Stomach smooth muscle (tissue), 2 donors: ENCODE measurements around the gene PTPRB.

ENCODE experiments used
- H3K27ac ChIP-seq: one replicate; pipeline ENCODE4 v1.7.0; 2013; ENCODE audit warnings: mild to moderate bottlenecking, low read length, inconsistent platforms
- H3K27me3 ChIP-seq, 2 donors: one replicate each; pipeline ENCODE4 v1.7.0; 2013; ENCODE audit warnings: low read length in 2 of 2; ENCODE audit not compliant: insufficient read depth in 2 of 2, control insufficient read depth in 1 of 2
- H3K36me3 ChIP-seq, 2 donors: one replicate each; pipeline ENCODE4 v1.7.0; 2013; ENCODE audit warnings: low read length in 2 of 2; ENCODE audit not compliant: control insufficient read depth in 2 of 2, insufficient read depth in 2 of 2
- H3K4me1 ChIP-seq: one replicate; pipeline ENCODE4 v1.7.0; 2013; ENCODE audit warnings: low read length; ENCODE audit not compliant: control insufficient read depth, insufficient read depth
- H3K4me3 ChIP-seq, 2 donors: one replicate each; pipeline ENCODE4 v1.7.0; 2013; ENCODE audit warnings: low read length in 2 of 2
- H3K9ac ChIP-seq, 2 donors: one replicate each; pipeline ENCODE4 v1.7.0; 2013; ENCODE audit warnings: low read length in 2 of 2, mild to moderate bottlenecking in 1 of 2
- H3K9me3 ChIP-seq, 2 donors: one replicate each; pipeline ENCODE4 v1.7.0; 2013; ENCODE audit warnings: low read length in 2 of 2; ENCODE audit not compliant: control insufficient read depth in 2 of 2
- donor health status: healthy.
- donor health status: Pancreatic carcinoma.

PTPRB gene

DNA sequence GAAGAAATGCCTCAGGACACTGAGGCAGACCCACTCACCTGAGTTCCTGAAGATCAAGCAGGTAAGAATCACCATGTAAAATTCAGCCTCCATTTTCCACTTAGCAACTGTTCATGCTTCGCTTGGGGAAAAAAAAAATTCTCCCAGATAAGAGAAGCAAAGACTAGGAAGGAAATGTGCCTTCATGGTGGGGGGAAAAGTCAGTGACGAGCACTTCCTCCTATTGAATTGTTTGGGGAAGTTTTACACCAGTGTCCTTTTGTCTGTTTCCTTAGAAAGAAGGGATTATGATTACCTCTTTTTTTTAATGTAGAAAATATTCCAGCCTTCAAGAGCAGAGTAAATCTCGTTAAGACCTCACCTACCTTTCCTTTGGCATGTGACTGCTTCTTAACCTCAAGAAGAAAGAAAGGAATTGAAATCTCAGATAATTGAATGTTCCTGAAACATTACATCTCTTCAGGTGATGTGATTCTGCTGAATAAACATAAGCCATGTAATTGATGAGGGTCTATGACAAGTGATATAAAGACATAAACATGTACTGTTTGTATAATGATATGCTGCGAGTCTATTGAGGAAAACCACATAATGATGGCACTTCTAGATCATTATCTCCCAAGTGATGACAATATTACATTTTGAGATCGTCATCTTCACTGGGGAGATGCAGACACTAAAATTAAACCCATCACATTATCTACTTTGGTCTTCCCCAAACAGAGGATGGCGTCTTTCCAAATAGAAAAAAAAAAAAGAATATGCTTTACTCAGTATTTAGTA, at the start of gene PTPRB:
Gene PTPRB (minus strand): TSS at position 127 of the 783 bp plus-strand sequence. CDS start 34 bp downstream, at position 93.
- Histone ChIP-seq H3K4me3 (no peak within 1 kb of the TSS), H3K4me1 (no peaks in the 10 kb centered on the region), H3K36me3 (no peaks in the 10 kb centered on the region), H3K9me3 (no peaks in the 10 kb centered on the region), H3K9ac (no peak within 1 kb of the TSS), H3K27ac (no peak within 1 kb of the TSS), H3K27me3 (peaks cover 0 to 2% of the 10 kb centered on the region in 2 donors)

DNA sequence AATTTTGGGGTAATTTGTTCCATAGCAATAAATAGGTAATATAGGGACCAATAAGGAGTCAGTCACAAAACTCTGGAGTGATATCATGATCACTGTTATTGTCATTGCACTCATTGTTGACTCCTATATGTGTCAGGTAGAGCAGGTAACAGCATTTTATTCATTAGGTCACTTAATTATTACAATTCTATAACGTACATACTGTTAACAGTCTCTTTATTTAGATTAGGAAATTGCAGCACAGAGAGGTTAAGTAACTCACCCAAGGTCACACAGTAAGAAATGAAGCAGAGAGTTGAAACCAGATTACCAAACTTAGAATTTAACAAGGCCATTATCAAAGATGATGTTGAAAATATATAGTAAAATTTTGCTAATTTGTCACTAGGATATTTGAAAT, 49.7 kb upstream of the PTPRB start:
- Histone ChIP-seq H3K27me3 (no peaks in the 10 kb centered on the region), H3K9ac (no peak overlapping the region), H3K36me3 (no peaks in the 10 kb centered on the region), H3K27ac (no peak overlapping the region), H3K4me1 (no peaks in the 10 kb centered on the region), H3K4me3 (no peak overlapping the region), H3K9me3 (no peaks in the 10 kb centered on the region)

DNA sequence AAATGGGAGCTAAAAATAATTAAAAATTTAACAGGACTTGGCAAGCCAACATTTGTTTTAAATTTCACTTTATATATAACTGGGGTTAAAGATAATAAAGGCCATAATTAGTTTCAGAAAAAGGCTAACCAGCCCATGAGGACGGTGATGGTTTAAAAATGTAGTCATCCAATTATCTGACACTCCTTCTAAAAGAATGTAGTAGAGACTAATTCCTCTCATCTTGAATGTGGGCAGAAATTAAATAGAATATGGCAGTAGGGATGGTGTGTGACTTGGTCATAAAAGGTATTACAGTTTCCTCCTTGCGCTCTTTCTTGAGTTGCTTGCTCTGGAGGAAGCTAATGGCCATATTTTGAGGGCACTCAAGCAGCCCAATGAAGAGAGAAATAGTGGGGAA, 49.1 kb upstream of the PTPRB start:
- Histone ChIP-seq H3K4me3 (no peak overlapping the region), H3K27ac (no peak overlapping the region), H3K9me3 (no peaks in the 10 kb centered on the region), H3K4me1 (no peaks in the 10 kb centered on the region), H3K36me3 (no peaks in the 10 kb centered on the region), H3K9ac (no peak overlapping the region), H3K27me3 (no peaks in the 10 kb centered on the region)

DNA sequence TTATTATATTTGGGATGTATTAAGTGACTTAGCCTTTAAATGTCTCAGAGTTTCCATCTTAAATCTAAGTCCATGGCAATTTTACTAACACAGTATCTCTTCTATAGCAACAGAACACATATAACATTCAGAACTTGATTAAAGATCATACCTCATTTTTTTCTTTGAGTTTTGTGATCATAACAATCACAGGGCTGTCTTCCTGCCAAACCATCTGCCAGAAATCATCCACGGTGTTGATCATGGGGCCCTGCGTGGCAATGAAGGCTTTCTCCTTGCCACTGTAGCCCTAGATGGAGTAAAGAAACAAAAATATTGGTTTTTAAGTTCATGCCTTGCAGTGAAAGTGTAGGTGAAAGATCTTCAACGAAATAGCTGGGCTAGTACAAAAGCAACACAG, 46.7 kb upstream of the PTPRB start:
- Histone ChIP-seq H3K36me3 (no peaks in the 10 kb centered on the region), H3K4me3 (no peak overlapping the region), H3K4me1 (no peaks in the 10 kb centered on the region), H3K9ac (no peak overlapping the region), H3K9me3 (peaks cover 0 to 6% of the 10 kb centered on the region in 2 donors), H3K27me3 (no peaks in the 10 kb centered on the region), H3K27ac (no peak overlapping the region)

DNA sequence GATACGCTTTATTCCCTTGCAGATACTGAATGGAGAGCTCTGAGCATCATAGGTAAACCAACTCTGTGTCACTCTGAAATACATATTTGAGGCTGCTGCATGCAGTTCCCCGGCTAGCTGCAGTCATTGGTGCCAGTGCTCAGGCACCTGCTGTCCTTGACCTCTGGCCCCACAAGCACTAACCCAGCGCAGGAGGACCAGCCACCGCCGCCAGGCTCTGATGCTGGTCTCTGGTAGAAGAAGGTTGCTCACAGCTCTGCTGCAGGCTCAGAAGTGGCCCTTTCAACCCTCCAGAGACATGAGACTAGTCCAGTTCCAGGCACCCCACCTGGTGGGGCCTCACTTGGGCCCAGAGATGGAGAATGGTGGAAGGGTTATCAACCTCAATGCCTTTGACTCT, 34.5 kb upstream of the PTPRB start:
- no peaks in the 10 kb centered on the region for H3K27me3 ChIP-seq
- H3K9me3 ChIP-seq = no peaks in the 10 kb centered on the region

DNA sequence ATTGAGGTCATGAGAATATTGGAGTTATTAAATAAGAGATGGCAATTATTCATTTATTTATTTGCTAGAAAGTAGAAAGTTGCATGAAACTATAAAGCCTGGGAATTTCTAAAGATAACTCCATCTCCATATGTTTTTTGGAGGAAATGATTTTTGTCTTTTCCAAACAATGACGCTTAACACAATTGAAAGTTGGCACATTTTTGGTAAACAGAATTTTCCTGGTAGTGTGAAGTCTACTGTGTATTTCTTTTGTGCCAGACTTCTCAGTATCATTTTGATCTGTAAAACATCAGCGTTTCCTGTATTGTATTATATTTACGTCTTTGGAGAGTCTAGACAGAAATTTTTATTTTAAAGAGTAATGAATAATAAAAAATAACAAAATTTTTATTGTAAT, 33.7 kb upstream of the PTPRB start:
- Histone ChIP-seq H3K4me3 (no peak overlapping the region), H3K9ac (no peak overlapping the region), H3K9me3 (no peaks in the 10 kb centered on the region), H3K27me3 (no peaks in the 10 kb centered on the region), H3K36me3 (no peaks in the 10 kb centered on the region), H3K4me1 (no peaks in the 10 kb centered on the region), H3K27ac (no peak overlapping the region)

More for the DNA sequence above, 34.5 kb upstream of the PTPRB start:
- no peaks in the 10 kb centered on the region for H3K4me1 ChIP-seq
- no peak overlapping the region for H3K27ac ChIP-seq
- no peaks in the 10 kb centered on the region for H3K36me3 ChIP-seq
- H3K9ac ChIP-seq = no peak overlapping the region
- H3K4me3 ChIP-seq = no peak overlapping the region

DNA sequence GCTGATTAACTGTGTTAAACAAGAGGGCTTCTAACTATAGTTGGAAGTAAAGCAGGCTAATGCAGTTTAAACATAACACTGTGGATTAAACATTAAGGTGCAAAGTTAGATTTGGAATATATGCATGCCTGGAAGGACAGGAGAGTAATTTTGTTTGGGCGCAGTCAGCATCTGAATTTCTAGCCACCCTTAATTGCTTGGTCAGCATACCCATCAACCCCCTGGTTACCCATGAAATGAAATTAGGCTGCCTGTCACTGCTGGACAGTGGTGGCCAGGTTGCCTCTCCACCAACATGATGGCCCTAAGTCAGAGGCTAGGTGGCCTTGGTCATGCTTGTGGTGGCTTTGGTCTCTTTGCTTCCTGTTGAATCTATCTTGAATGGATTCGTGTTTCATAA, 30.0 kb upstream of the PTPRB start:
- no peaks in the 10 kb centered on the region for H3K36me3 ChIP-seq
- H3K27me3 ChIP-seq = no peaks in the 10 kb centered on the region
- H3K9ac ChIP-seq = no peak overlapping the region
- H3K9me3 ChIP-seq = no peaks in the 10 kb centered on the region
- no peak overlapping the region for H3K27ac ChIP-seq
- H3K4me3 ChIP-seq = no peak overlapping the region
- no peaks in the 10 kb centered on the region for H3K4me1 ChIP-seq

DNA sequence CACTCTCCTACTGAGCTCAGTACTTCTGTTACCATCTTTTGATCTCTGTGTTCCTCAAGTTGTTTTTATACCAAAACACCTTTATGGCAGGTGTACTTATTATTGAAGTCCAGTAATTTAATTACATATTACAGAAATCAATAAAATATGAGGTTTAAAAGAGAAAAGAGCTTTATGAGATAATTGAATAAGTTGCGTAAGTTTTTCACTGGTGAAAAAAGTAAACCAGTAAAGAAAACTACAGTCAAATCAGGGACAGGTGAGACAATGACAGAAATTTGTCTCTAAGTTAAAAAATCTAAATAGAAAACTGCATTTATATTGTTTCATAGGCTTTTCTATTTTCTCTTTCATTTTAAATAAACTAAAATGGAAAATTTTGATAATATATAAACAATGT, 29.1 kb upstream of the PTPRB start:
- Histone ChIP-seq H3K9ac (no peak overlapping the region), H3K9me3 (no peaks in the 10 kb centered on the region), H3K27me3 (no peaks in the 10 kb centered on the region), H3K4me1 (no peaks in the 10 kb centered on the region), H3K27ac (no peak overlapping the region), H3K4me3 (no peak overlapping the region), H3K36me3 (no peaks in the 10 kb centered on the region)

DNA sequence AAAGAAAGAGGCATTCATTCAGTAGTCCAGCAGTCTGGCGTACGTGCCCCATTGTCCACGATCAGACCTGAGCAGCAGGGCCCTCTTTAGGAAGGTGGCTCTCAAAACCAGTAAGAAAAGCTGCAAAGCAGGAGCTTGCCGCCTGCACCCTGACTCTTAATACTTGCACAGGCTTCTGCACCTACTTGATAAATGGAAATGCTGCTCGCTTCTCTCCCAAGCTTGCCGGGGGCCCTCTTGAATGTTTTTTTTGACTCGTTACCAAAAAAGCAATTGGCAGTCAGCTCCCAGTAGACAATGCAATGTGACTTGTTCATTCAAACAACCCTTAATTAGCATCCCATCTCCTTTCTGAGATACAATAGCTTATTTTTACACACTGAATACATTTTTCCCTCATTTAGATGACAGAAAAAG, 27.2 kb upstream of the PTPRB start:
- Histone ChIP-seq H3K36me3 (no peaks in the 10 kb centered on the region), H3K9ac (no peak overlapping the region), H3K4me3 (no peak overlapping the region), H3K27me3 (no peaks in the 10 kb centered on the region), H3K27ac (no peak overlapping the region), H3K9me3 (no peaks in the 10 kb centered on the region), H3K4me1 (no peaks in the 10 kb centered on the region)

DNA sequence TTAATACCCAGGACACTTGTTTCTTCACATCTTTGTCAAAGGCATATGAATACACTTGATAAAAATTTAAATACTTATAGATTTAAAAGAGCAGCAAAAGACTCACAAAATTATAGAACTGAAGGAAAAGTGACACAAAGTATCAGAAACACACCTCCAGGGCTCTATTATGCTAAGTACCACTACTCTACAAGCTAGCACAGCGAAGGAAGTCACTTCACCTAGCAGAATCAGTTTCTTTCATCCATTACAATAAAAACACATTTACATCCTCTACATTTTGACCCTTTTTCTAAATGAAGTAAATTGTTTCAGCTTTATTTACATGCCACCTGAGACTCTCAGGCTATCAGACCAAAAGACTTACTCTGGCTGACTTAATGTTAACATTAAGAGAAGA, 26.6 kb upstream of the PTPRB start:
- H3K36me3 ChIP-seq = no peaks in the 10 kb centered on the region
- no peaks in the 10 kb centered on the region for H3K9me3 ChIP-seq
- H3K9ac ChIP-seq = no peak overlapping the region
- H3K27ac ChIP-seq = no peak overlapping the region
- no peaks in the 10 kb centered on the region for H3K4me1 ChIP-seq
- H3K27me3 ChIP-seq = no peaks in the 10 kb centered on the region
- H3K4me3 ChIP-seq = no peak overlapping the region

DNA sequence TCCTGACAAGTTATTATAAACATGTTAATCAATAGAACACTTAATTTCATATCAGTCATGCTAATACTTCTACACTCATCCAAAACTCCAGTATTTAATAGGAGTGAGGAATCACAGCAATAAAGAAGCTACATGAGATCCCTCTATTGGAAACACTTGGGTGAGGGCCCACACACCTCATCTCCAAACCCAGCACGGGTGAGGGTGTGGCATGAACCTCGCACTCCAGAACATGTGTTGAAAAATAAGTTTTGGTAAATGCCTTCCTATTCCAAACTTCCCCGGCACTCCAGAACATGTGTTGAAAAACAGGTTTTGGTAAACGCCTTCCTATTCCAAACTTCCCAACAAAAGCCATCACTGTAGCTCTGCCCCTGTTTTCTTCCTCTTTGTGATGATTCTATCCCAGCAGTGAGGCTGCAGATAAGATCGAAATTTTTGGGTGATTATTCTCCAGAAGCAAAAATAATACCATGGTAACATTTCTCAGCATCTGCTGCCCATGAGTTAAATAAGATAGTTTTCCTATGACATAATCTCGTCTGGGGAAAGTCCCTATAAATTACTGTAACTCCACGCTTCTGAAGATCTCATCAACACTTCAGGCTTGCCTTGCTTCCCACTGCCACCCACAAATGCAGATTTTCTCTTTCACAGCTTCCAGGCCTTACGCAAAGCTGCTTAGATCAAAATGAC, 24.4 kb upstream of the PTPRB start:
- Histone ChIP-seq H3K4me1 (no peaks in the 10 kb centered on the region), H3K36me3 (no peaks in the 10 kb centered on the region), H3K9me3 (no peaks in the 10 kb centered on the region), H3K4me3 (no peak overlapping the region), H3K9ac (no peak overlapping the region), H3K27me3 (no peaks in the 10 kb centered on the region), H3K27ac (no peak overlapping the region)
